ENCODE measurements around the gene PCP4.

Gene PCP4

GRCh38 chr21:39951183-39952101, 84.2 kb downstream of the PCP4 start:
- DNase-seq (ENCODE audit: low read depth): no peak
- no peak for TF ChIP-seq CTCF (IDR thresholded peaks at IDR 0.05; ENCODE audit: insufficient read depth, low read depth, low read length, missing control alignments)
- no peak overlapping the region for H3K4me3 ChIP-seq (ENCODE audit: low read length)

- no peak for DNase-seq (ENCODE audit: low read depth)
- H3K4me3 ChIP-seq (ENCODE audit: low read length): no peak overlapping the region
- TF ChIP-seq CTCF (IDR thresholded peaks at IDR 0.05; ENCODE audit: insufficient read depth, low read depth, low read length, missing control alignments): no peak
These were observed 85.0 kb downstream of the PCP4 start for GRCh38 chr21:39952265-39952664.

GRCh38 chr21:39954570-39954969, 87.3 kb downstream of the PCP4 start:
- no peak for TF ChIP-seq CTCF (IDR thresholded peaks at IDR 0.05; ENCODE audit: insufficient read depth, low read depth, low read length, missing control alignments)
- DNase-seq (ENCODE audit: low read depth): no peak
- H3K4me3 ChIP-seq (ENCODE audit: low read length): no peak overlapping the region

- no peak for DNase-seq (ENCODE audit: low read depth)
- TF ChIP-seq CTCF (IDR thresholded peaks at IDR 0.05; ENCODE audit: insufficient read depth, low read depth, low read length, missing control alignments): no peak
- no peak overlapping the region for H3K4me3 ChIP-seq (ENCODE audit: low read length)
These were observed 88.1 kb downstream of the PCP4 start for GRCh38 chr21:39955326-39955725.

- H3K4me3 ChIP-seq (ENCODE audit: low read length): no peak overlapping the region
- DNase-seq (ENCODE audit: low read depth): no peak
- no peak for TF ChIP-seq CTCF (IDR thresholded peaks at IDR 0.05; ENCODE audit: insufficient read depth, low read depth, low read length, missing control alignments)
These were observed 89.3 kb downstream of the PCP4 start for GRCh38 chr21:39956586-39956985.

- DNase-seq (ENCODE audit: low read depth): no peak
- no peak for TF ChIP-seq CTCF (IDR thresholded peaks at IDR 0.05; ENCODE audit: insufficient read depth, low read depth, low read length, missing control alignments)
- no peak overlapping the region for H3K4me3 ChIP-seq (ENCODE audit: low read length)
These were observed 91.5 kb downstream of the PCP4 start for GRCh38 chr21:39958731-39959130.

GRCh38 chr21:39961251-39961650, 94.0 kb downstream of the PCP4 start:
- H3K4me3 ChIP-seq (ENCODE audit: low read length): no peak overlapping the region
- no peak for DNase-seq (ENCODE audit: low read depth)
- TF ChIP-seq CTCF (IDR thresholded peaks at IDR 0.05; ENCODE audit: insufficient read depth, low read depth, low read length, missing control alignments): no peak

Data from epithelial cell of esophagus (primary cell).